SK-N-SH (cell line): ENCODE data around the gene AHCY. TPM values are rescaled to one million over a fixed set of nuclear protein-coding genes. Genes with fewer than 3 reads are reported as not detected.

ENCODE experiments used
- CTCF ChIA-PET: fragments of 300-600, 350-600 bp; formaldehyde crosslinking; extraction: SDS; loops from one replicate; lab custom pipeline; 2021; lab: Yijun Ruan, JAX
- POLR2A ChIA-PET: fragments of 350-600 bp; sonication (Branson Sonifier 250); formaldehyde crosslinking; extraction: SDS; loops from one replicate; lab custom pipeline; 2020; ENCODE audit warnings: antibody characterized with exemption, inconsistent platforms; lab: Yijun Ruan, JAX
- DNase-seq: peaks from one replicate; pipeline ENCODE4 v3.0.0; 2012
- H2AFZ ChIP-seq: fragments of 200-600 bp; sonication (generic); 2 replicates; pipeline ENCODE4 v1.8.1; 2016; ENCODE audit warnings: antibody characterized with exemption, mild to moderate bottlenecking, low read depth
- H3F3A ChIP-seq: fragments of 200-600 bp; sonication (generic); replicated peaks from 2 replicates; pipeline ENCODE3; 2016; ENCODE audit warnings: antibody characterized with exemption, mild to moderate bottlenecking; ENCODE audit not compliant: insufficient read depth
- H3K27ac ChIP-seq, 2 experiments: fragments of 200-500 bp in 1 of 2; fragments of 200-600 bp in 1 of 2; sonication (Bioruptor generic) in 1 of 2; sonication (generic), shearing (Covaris generic) in 1 of 2; 2 replicates each; pipeline versions ENCODE4 v1.5.1 to v1.6.1; 2014 to 2016; ENCODE audit warnings: low read depth in 2 of 2, inconsistent platforms in 1 of 2, low read length in 1 of 2, mild to moderate bottlenecking in 1 of 2, mixed read lengths in 1 of 2
- H3K27me3 ChIP-seq: fragments of 200-600 bp; sonication (generic), shearing (Covaris generic); 2 replicates; pipeline ENCODE4 v1.6.1; 2016; ENCODE audit warnings: mixed run types; ENCODE audit not compliant: insufficient read depth
- H3K36me3 ChIP-seq, 2 experiments: fragments of 200-500 bp in 1 of 2; fragments of 200-600 bp in 1 of 2; sonication (Bioruptor generic) in 1 of 2; sonication (generic) in 1 of 2; replicated peaks in 1 of 2; 2 replicates each; pipeline versions ENCODE3 to v1.5.1; 2014 to 2016; ENCODE audit warnings: low read length in 1 of 2, mild to moderate bottlenecking in 1 of 2; ENCODE audit not compliant: insufficient read depth in 2 of 2, control insufficient read depth in 1 of 2
- H3K4me1 ChIP-seq, 2 experiments: fragments of 200-500 bp in 1 of 2; fragments of 200-600 bp in 1 of 2; sonication (Bioruptor generic) in 1 of 2; sonication (generic), shearing (Covaris generic) in 1 of 2; 2 replicates each; pipeline versions ENCODE4 v1.5.1 to v1.6.1; 2014 to 2016; ENCODE audit warnings: low read depth in 1 of 2, low read length in 1 of 2, mixed run types in 1 of 2; ENCODE audit not compliant: insufficient read depth in 2 of 2, control insufficient read depth in 1 of 2
- H3K4me2 ChIP-seq: fragments of 200-600 bp; sonication (generic), shearing (Covaris generic); 2 replicates; pipeline ENCODE4 v1.6.1; 2017; ENCODE audit warnings: mixed run types
- H3K4me3 ChIP-seq, 2 experiments: fragments of 200-500 bp in 1 of 2; fragments of 200-600 bp in 1 of 2; sonication (Bioruptor generic) in 1 of 2; sonication (generic), shearing (Covaris generic) in 1 of 2; 2 replicates each; pipeline versions ENCODE4 v1.5.1 to v1.8.1; 2014 to 2016; ENCODE audit warnings: low read depth in 2 of 2, inconsistent platforms in 1 of 2, low read length in 1 of 2, mild to moderate bottlenecking in 1 of 2, mixed read lengths in 1 of 2, moderate library complexity in 1 of 2
- H3K79me2 ChIP-seq: fragments of 200-600 bp; sonication (generic); 2 replicates; pipeline ENCODE4 v1.8.1; 2017; ENCODE audit warnings: mild to moderate bottlenecking; ENCODE audit not compliant: insufficient read depth
- H3K9ac ChIP-seq: fragments of 200-600 bp; sonication (generic); 2 replicates; pipeline ENCODE4 v1.6.1; 2017; ENCODE audit warnings: mixed run types
- H3K9me2 ChIP-seq: fragments of 200-600 bp; sonication (generic); 2 replicates; pipeline ENCODE4 v1.6.1; 2017; ENCODE audit warnings: mixed run types
- H3K9me3 ChIP-seq: fragments of 200-600 bp; sonication (generic); 2 replicates; pipeline ENCODE4 v1.6.1; 2017; ENCODE audit warnings: mixed run types, mild to moderate bottlenecking, moderate library complexity
- H4K20me1 ChIP-seq: fragments of 200-600 bp; sonication (generic); 2 replicates; pipeline ENCODE4 v1.6.1; 2017; ENCODE audit warnings: mild to moderate bottlenecking, mixed run types; ENCODE audit not compliant: insufficient read depth
- CHD2 ChIP-seq: fragments of 150-350 bp; IDR thresholded peaks from 2 replicates; pipeline ENCODE4 v1.6.1; 2018; ENCODE audit warnings: low read length; ENCODE audit not compliant: partially characterized antibody
- CTCF ChIP-seq: fragments of 200-600 bp; sonication (generic); IDR thresholded peaks from 2 replicates; pipeline ENCODE4 v1.6.1; 2017; ENCODE audit warnings: antibody characterized with exemption, mild to moderate bottlenecking, moderate library complexity
- EZH2phosphoT487 ChIP-seq: fragments of 200-600 bp; sonication (generic); IDR thresholded peaks from 2 replicates; pipeline ENCODE4 v1.6.1; 2017; ENCODE audit warnings: low read depth, mixed run types, mild to moderate bottlenecking, antibody characterized with exemption, moderate library complexity, borderline replicate concordance
- FOSL2 ChIP-seq: IDR thresholded peaks from 2 replicates; pipeline ENCODE4 v1.4.0; 2012; ENCODE audit warnings: low read depth, mild to moderate bottlenecking, moderate library complexity, borderline replicate concordance
- FOXJ3 ChIP-seq: sonication (generic); formaldehyde crosslinking; IDR thresholded peaks from 2 replicates; pipeline ENCODE4 v1.5.1; 2020; ENCODE audit warnings: mild to moderate bottlenecking, missing genetic modification reagents
- FOXM1 ChIP-seq: IDR thresholded peaks from 2 replicates; pipeline ENCODE4 v1.4.0; 2012; ENCODE audit warnings: low read depth, mild to moderate bottlenecking
- GABPA ChIP-seq: IDR thresholded peaks from 2 replicates; pipeline ENCODE4 v1.4.0; 2012; ENCODE audit warnings: low read depth, mild to moderate bottlenecking
- GATA2 ChIP-seq: sonication (generic); formaldehyde crosslinking; IDR thresholded peaks from 2 replicates; pipeline ENCODE4 v1.5.0; 2020; ENCODE audit warnings: mild to moderate bottlenecking, missing genetic modification reagents
- IRF3 ChIP-seq: fragments of 150-350 bp; IDR thresholded peaks from 2 replicates; pipeline ENCODE4 v1.6.1; 2016; ENCODE audit warnings: mild to moderate bottlenecking, low read depth, low read length
- JUND ChIP-seq: IDR thresholded peaks from 2 replicates; pipeline ENCODE4 v1.4.0; 2012
- PBX3 ChIP-seq: IDR thresholded peaks from 2 replicates; pipeline ENCODE4; 2012
- POLR2AphosphoS5 ChIP-seq: IDR thresholded peaks from 2 replicates; pipeline ENCODE4 v1.6.1; 2012; ENCODE audit warnings: low read depth, low read length
- RAD21 ChIP-seq: IDR thresholded peaks from 2 replicates; pipeline ENCODE4 v1.6.1; 2012; ENCODE audit warnings: mild to moderate bottlenecking, low read length
- RFX5 ChIP-seq: IDR thresholded peaks from 2 replicates; pipeline ENCODE4 v1.6.1; 2012; ENCODE audit warnings: mild to moderate bottlenecking, improper control_type of control experiment, low read length
- SMC3 ChIP-seq: IDR thresholded peaks from 2 replicates; pipeline ENCODE4 v1.6.1; 2012; ENCODE audit warnings: low read depth, low read length, improper control_type of control experiment
- TAF1 ChIP-seq: IDR thresholded peaks from 2 replicates; pipeline ENCODE4 v1.6.1; 2012; ENCODE audit warnings: low read depth, mild to moderate bottlenecking, low read length, moderate library complexity, borderline replicate concordance
- TCF12 ChIP-seq: IDR thresholded peaks from 2 replicates; pipeline ENCODE4 v1.4.0; 2012
- TEAD4 ChIP-seq: IDR thresholded peaks from 2 replicates; pipeline ENCODE4 v1.4.0; 2012; ENCODE audit warnings: mild to moderate bottlenecking, borderline replicate concordance; ENCODE audit not compliant: insufficient read depth
- USF1 ChIP-seq: IDR thresholded peaks from 2 replicates; pipeline ENCODE4 v1.4.0; 2012; ENCODE audit warnings: low read depth, borderline replicate concordance
- ZBTB33 ChIP-seq: IDR thresholded peaks from 2 replicates; pipeline ENCODE4 v1.4.0; 2012; ENCODE audit warnings: low read depth, borderline replicate concordance
- WGBS: methylation state at CpG from one replicate; pipeline ENCODE4 v1.1.6; 2017; ENCODE audit warnings: low lambda C conversion rate; 5-methylcytosine and 5-hydroxymethylcytosine counted together
- polyA plus RNA-seq, 3 experiments: library from polyadenylated mRNA; depleted of rRNA; stranded (reverse); fragments of >200 nt; gene quantifications; 2 replicates each; pipeline ENCODE4 v1.2.3, GENCODE V29; 2012

Gene AHCY
- polyA plus RNA-seq, 1 of the 3 experiments (the other 2 are of a cell fraction): 196 TPM

GRCh38 chr20:34343458-34344211, 40.5 kb upstream of the AHCY start:
- no peak overlapping the region for H2AFZ ChIP-seq
- WGBS: 91% methylated on average over 10 of the region's 10 CpGs
- CTCF ChIA-PET: interaction anchor here (0.9 kb wide), 1 partner anchor 31 kb away, joined by 3 read pairs; no protein-coding TSS in a partner anchor

More at GRCh38 chr20:34343458-34344211, 40.5 kb upstream of the AHCY start:
- Histone ChIP-seq H3K4me1 (no peaks in the 10 kb centered on the region), H3K36me3 (no peaks in the 10 kb centered on the region), H3K9me3 (no peaks in the 10 kb centered on the region), H3K27ac (no peak overlapping the region), H3K9ac (no peak overlapping the region), H3K27me3 (no peaks in the 10 kb centered on the region), H3K9me2 (no peaks in the 10 kb centered on the region), H3K79me2 (no peaks in the 10 kb centered on the region), H3F3A (peaks cover 3% of the 10 kb centered on the region), H3K4me2 (no peak overlapping the region), H3K4me3 (no peak overlapping the region), H4K20me1 (no peaks in the 10 kb centered on the region)
- POLR2A ChIA-PET: no interaction called here
- no peak for DNase-seq
- no peak for TF ChIP-seq FOXJ3 (CRISPR knock-in tag)
- no peak for TF ChIP-seq TEAD4
- no peak for TF ChIP-seq JUND
- no peak for TF ChIP-seq PBX3
- no peak for TF ChIP-seq CHD2
- no peak for TF ChIP-seq USF1
- TF ChIP-seq EZH2phosphoT487: no peak
- TF ChIP-seq GABPA: no peak
- TF ChIP-seq TAF1: no peak
- no peak for TF ChIP-seq RAD21
- no peak for TF ChIP-seq CTCF
- no peak for TF ChIP-seq IRF3
- no peak for TF ChIP-seq FOXM1
- TF ChIP-seq ZBTB33: no peak
- TF ChIP-seq FOSL2: no peak
- no peak for TF ChIP-seq GATA2
- TF ChIP-seq RFX5: no peak
- TF ChIP-seq POLR2AphosphoS5: no peak
- TF ChIP-seq TCF12: no peak
- TF ChIP-seq SMC3: no peak
- TF ChIP-seq, all 33 proteins: peak for 0
